GM18508 (cell line): ENCODE measurements around the gene KHNYN.
A peak's percentile ranks its signal among the peaks of the same experiment; 100 is the strongest.
"Not testable (repeated sequence)": the region's sequence is repeated elsewhere in the genome, so short reads cannot be mapped to it uniquely, and the experiment has no call there.

Experiments used
- ATAC-seq: cut with Tn5 transposase; IDR thresholded peaks from one replicate; pipeline ENCODE4 v1.9.1; 2021; ENCODE audit warnings: moderate number of reproducible peaks; ENCODE audit not compliant: insufficient read depth, unreplicated experiment

KHNYN gene

GRCh38 chr14:24429395-24430142, at the start of gene KHNYN, which contains the start of gene CBLN3:
TSS of gene KHNYN (plus strand) at chr14:24429954. CDS start at chr14:24430731, 777 bp downstream.
TSS of gene CBLN3 (minus strand) at chr14:24429668. CDS start at chr14:24429054, 614 bp downstream.
- ATAC-seq, result peak; percentile 80

- ATAC-seq, result no peak
Observed at GRCh38 chr14:24381363-24382063, 48.2 kb upstream of the KHNYN start.

- no peak for ATAC-seq
Observed at GRCh38 chr14:24382064-24382371, 47.7 kb upstream of the KHNYN start.

GRCh38 chr14:24384169-24384568, 45.6 kb upstream of the KHNYN start:
- ATAC-seq, result no peak

GRCh38 chr14:24385524-24385923, 44.2 kb upstream of the KHNYN start:
- ATAC-seq, result no peak

GRCh38 chr14:24387009-24387345, 42.8 kb upstream of the KHNYN start:
- no peak for ATAC-seq

DNA sequence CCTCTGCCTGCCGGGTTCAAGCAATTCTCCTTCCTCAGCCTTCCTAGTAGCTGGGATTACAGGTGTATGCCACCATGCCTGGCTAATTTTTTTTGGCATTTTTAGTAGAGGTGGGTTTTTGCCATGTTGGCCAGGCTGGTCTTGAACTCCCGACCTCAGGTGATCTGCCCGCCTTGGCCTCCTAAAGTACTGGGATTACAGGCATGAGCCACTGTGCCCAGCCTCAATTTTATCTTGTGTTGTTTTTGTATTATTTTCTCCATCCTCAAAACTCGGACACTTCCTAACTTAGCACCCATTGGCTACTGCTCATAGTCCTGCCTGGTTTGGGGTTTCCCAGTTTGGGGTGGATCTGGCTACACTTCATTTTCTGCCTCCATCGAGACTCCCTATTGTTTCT, 42.2 kb upstream of the KHNYN start:
- ATAC-seq, result not testable (repeated sequence)

- no peak for ATAC-seq
Observed at GRCh38 chr14:24388474-24389179, 41.1 kb upstream of the KHNYN start.

GRCh38 chr14:24389226-24389848, 40.4 kb upstream of the KHNYN start:
- ATAC-seq, result no peak

DNA sequence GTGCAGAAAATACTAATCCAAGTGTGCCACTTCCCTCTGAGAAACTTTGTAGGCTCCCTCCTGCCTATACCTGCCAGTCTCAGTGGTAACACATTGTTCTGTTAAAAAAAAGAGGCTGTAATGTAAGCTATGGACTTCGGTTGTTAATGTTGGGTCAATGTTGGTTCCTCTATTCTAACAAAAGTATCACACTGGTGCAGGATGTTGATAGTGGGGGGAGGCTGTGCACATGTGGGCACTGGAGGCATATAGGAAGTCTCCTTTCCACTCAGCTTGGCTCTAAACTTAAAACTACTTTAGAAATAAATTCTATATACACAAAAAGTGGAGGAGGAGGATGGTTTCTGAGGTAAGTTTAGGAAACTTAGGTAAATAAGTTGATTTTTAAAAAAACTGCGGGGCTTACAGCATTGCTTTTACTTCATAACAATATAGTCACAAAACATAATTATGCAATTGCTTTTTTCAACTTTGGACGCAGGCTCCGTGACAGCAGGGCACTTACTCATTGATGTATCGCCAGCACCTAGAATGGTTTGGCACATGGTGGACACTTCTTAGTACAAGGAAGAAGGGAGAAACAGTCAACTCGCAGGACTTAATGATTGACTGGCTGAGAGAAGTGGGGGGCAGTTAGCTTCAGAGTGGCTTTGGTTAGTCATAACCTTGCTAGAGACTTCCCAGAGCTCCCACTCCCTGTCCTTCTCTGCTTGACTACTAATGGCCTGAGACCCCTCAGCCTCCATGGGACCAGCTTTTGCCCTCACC, 38.9 kb upstream of the KHNYN start:
- ATAC-seq, result no peak

- ATAC-seq, result no peak
Observed at GRCh38 chr14:24392325-24393091, 37.2 kb upstream of the KHNYN start.

- ATAC-seq, result no peak
Observed at GRCh38 chr14:24394275-24394674, 35.5 kb upstream of the KHNYN start.

DNA sequence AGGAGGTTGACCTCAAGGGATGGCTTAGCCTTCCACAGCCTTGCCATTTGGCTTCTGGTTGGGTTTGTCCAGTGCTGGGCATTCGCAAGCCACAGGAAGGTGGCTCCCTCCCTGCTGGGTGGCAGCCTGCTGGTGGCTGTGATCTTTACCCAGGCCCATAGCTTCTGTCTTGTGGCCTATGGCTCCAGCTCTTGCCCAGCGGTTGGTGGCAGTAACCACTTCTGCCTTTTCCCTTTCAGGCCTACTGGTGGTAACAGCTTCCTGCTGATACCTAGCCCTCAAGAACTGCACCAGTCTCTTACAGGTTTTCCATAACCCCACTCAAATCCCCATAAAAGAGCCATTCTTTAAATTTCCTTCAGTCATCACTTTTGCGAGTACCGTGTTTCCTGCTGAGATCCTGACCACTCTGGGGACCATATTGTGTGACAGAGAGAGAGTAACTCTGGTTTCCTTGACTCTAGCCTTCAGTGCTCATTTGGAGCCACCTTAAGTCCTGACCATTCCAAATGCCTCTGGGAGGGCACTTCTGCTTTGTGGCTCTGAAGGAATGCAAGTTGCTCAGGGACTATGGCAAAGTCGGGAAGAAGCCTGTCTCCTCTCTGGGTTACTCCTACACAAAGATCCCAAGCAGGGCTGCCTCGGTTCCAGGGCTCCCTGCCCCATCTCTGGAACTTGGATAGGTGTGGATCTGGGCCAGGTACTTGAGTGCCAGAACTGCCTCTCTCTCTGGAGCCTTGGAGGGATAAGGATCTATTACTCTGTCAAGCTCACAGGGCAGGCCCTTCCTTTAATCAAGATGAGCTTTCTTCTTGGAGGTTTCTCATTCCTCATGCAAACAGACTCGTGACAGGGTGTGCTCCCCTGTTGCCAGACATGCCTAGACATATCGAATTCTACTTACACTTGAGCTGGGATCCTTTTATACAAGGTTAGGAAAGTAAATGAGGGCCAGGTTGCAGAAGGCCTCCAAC, 33.9 kb upstream of the KHNYN start:
- no peak for ATAC-seq

DNA sequence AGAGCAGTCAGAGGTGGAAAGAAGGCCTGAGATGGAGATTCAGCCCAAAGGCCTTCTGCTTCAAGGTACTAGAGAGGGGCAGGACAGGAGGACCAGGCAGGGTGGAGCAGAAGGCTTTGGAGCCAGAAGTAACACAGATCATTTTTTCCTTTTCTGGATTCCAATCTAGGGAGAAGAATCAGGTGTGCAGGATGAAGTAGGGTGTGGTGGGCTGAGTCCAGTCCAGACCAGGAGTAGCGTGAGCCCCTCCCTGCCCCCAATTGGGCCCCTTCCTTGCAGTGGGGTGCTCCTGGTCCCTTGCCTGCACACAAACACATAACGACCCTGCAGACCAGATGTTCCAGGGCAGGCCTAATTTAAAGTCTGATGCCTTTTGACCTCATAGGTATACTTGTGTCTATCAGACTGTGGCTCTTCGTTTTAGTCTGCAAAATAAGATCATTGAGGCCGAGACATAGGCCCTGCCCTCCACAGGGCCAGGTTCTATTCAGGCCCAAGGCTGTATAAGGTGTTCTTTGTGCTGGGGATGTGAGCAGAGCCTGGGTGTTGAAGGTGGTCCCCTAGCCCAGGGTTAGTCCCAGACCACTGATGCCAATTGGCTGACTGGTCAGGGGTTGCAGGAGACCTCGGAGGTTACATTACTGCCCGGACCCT, 32.0 kb upstream of the KHNYN start:
- ATAC-seq, result no peak

DNA sequence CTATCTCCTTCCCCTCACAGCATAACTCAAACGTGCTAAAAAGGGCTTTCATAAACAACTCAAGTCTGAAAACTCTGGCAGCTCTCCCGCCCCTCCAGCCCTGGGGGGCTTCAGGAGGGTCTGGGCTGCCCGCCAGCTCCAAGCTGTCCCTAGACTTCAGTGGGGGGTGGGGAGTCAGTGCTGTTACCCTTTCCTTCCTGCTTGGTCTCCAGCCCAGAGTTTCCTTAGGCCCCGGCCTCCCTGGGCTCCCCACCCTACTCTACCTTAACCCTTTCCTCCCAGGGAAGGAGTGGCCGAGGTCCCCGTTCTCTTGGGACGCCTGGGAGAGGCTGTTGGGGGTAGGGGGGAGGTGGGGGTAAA, 31.5 kb upstream of the KHNYN start:
- no peak for ATAC-seq

- ATAC-seq, result no peak
Observed at GRCh38 chr14:24398653-24399446, 30.9 kb upstream of the KHNYN start, which contains the start of gene NYNRIN. TSS of gene NYNRIN (plus strand) at chr14:24399003. CDS start at chr14:24399247, 244 bp downstream.

DNA sequence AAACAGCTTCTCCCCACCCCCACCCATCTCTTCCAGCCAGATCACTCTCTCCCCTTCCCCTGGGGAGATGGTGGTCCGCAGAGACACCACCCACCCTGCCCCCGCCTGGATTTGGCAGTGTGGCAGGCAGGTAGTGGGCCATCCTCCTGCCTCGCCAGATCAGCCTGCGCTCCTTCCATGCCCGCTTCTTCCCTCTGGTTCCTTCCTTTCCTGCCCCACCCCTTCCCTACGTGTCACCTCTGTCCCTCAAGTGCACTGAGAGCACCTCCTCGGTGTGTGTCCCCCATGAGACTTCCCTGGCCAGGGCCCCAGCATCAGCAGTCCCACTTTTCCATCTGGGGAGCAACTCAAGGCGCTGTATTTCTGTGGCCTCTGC, 30.3 kb upstream of the KHNYN start:
- ATAC-seq, result no peak
